ENCODE results near the gene THSD7A.
"Not testable (repeated sequence)": the region's sequence is repeated elsewhere in the genome, so short reads cannot be mapped to it uniquely, and the experiment has no call there.

The THSD7A gene

GRCh38 chr7:11529382-11529781 is 302.6 kb downstream of the THSD7A start:
- no peak for TF ChIP-seq CTCF (IDR thresholded peaks at IDR 0.05; ENCODE audit: extremely low read depth, missing control alignments)
- no peak for DNase-seq (ENCODE audit: low spot score)

- no peak for DNase-seq (ENCODE audit: low spot score)
- TF ChIP-seq CTCF (IDR thresholded peaks at IDR 0.05; ENCODE audit: extremely low read depth, missing control alignments) = no peak
Observed at GRCh38 chr7:11527707-11528106, 304.3 kb downstream of the THSD7A start.

GRCh38 chr7:11524476-11525397 is 307.3 kb downstream of the THSD7A start:
- no peak for DNase-seq (ENCODE audit: low spot score)
- TF ChIP-seq CTCF (IDR thresholded peaks at IDR 0.05; ENCODE audit: extremely low read depth, missing control alignments) = no peak

- not testable (repeated sequence) for DNase-seq (ENCODE audit: low spot score)
Observed at GRCh38 chr7:11521964-11522499, 310.0 kb downstream of the THSD7A start.

GRCh38 chr7:11517853-11518252 is 314.1 kb downstream of the THSD7A start:
- DNase-seq (ENCODE audit: low spot score) = no peak
- TF ChIP-seq CTCF (IDR thresholded peaks at IDR 0.05; ENCODE audit: extremely low read depth, missing control alignments) = no peak

- DNase-seq (ENCODE audit: low spot score) = no peak
- no peak for TF ChIP-seq CTCF (IDR thresholded peaks at IDR 0.05; ENCODE audit: extremely low read depth, missing control alignments)
Observed at GRCh38 chr7:11516328-11516727, 315.7 kb downstream of the THSD7A start.

GRCh38 chr7:11513460-11513859 is 318.5 kb downstream of the THSD7A start:
- DNase-seq (ENCODE audit: low spot score) = no peak
- TF ChIP-seq CTCF (IDR thresholded peaks at IDR 0.05; ENCODE audit: extremely low read depth, missing control alignments) = no peak

Measured in GM20000 (cell line).